GM12878 (cell line): ENCODE data around the gene MATN4.

Source experiments
- CBFB ChIP-seq: IDR thresholded peaks from 2 replicates; pipeline ENCODE4 v1.6.1; 2016; ENCODE audit warnings: antibody characterized with exemption, low read depth
- FOXM1 ChIP-seq: IDR thresholded peaks from 2 replicates; pipeline ENCODE4 v1.6.1; 2012; ENCODE audit warnings: low read depth, mild to moderate bottlenecking, inconsistent platforms, low read length, moderate library complexity
- ZBTB33 ChIP-seq: fragments of 450-650 bp; IDR thresholded peaks from 2 replicates; pipeline ENCODE4 v1.6.1; 2017; ENCODE audit warnings: mild to moderate bottlenecking
- TF ChIP-seq, protein P1 (sequence below): IDR thresholded peaks from 2 replicates; pipeline ENCODE4 v1.6.1; 2012; ENCODE audit warnings: mild to moderate bottlenecking, low read depth, low read length

DNA sequence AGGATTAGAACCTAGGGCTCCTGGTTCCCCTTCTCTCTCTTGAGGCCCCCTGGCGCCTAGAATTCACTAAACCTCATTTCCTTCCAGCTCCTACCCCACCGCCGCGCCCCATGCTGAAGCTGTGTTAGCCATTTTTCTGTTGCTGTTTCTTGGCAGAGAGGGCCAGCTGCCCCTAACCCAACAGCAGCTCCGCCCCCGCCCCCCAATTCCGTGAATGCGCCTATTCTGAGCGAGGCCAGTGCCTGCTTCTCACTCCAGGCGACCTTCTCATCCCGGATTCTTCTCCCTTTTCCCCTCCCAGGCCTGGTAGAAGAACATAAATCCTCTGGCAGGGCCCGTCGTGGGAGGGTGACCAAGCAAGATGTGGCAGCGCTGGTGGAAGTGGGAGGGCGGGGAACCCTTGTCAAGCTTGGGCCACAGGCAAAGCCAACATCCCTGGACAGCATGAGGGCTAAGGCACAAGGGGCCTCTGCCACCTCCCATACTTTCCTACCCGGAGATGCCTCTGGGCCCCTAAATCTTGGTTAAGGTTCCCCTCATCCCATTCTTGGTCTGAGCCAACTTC lies 941 bp downstream of the MATN4 start:
- TF ChIP-seq, protein P1, sequence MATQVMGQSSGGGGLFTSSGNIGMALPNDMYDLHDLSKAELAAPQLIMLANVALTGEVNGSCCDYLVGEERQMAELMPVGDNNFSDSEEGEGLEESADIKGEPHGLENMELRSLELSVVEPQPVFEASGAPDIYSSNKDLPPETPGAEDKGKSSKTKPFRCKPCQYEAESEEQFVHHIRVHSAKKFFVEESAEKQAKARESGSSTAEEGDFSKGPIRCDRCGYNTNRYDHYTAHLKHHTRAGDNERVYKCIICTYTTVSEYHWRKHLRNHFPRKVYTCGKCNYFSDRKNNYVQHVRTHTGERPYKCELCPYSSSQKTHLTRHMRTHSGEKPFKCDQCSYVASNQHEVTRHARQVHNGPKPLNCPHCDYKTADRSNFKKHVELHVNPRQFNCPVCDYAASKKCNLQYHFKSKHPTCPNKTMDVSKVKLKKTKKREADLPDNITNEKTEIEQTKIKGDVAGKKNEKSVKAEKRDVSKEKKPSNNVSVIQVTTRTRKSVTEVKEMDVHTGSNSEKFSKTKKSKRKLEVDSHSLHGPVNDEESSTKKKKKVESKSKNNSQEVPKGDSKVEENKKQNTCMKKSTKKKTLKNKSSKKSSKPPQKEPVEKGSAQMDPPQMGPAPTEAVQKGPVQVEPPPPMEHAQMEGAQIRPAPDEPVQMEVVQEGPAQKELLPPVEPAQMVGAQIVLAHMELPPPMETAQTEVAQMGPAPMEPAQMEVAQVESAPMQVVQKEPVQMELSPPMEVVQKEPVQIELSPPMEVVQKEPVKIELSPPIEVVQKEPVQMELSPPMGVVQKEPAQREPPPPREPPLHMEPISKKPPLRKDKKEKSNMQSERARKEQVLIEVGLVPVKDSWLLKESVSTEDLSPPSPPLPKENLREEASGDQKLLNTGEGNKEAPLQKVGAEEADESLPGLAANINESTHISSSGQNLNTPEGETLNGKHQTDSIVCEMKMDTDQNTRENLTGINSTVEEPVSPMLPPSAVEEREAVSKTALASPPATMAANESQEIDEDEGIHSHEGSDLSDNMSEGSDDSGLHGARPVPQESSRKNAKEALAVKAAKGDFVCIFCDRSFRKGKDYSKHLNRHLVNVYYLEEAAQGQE: no peak
- no peak for TF ChIP-seq FOXM1
- TF ChIP-seq ZBTB33: no peak
- no peak for TF ChIP-seq CBFB
